Gastroesophageal sphincter (tissue), 3 donors: ENCODE data around the gene CBFB.

Experiments used
- POLR2AphosphoS5 ChIP-seq: sonication (generic); formaldehyde crosslinking; IDR thresholded peaks from one replicate; pipeline ENCODE4 v1.6.1; 2017; ENCODE audit warnings: antibody characterized with exemption
- TF ChIP-seq, protein P1 (sequence below), 4 experiments: fragments of 200-600 bp in 2 of 4; fragments of 450-650 bp in 2 of 4; sonication (generic) in 1 of 4; IDR thresholded peaks; one replicate each; pipeline ENCODE4 v1.5.1; 2017 to 2019; ENCODE audit warnings: antibody characterized with exemption in 4 of 4, mild to moderate bottlenecking in 2 of 4, moderate library complexity in 2 of 4

DNA sequence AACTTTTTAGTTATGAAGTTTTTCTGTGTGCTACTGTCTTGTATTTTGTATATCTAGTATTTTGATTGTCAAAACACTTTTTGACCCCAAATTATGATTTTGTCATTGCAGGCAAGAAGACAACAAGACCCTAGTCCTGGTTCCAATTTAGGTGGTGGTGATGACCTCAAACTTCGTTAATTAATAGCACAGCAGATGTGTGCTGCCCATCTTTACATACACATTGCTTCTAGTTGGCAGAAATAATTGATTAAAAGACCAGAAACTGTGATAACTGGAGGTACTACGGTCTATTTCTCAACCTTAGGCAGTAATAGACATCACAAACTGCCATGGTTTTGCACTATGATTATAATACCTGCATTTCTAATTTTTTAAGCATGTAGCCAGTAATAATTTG is 69.7 kb downstream of the CBFB start:
- TF ChIP-seq, protein P1, sequence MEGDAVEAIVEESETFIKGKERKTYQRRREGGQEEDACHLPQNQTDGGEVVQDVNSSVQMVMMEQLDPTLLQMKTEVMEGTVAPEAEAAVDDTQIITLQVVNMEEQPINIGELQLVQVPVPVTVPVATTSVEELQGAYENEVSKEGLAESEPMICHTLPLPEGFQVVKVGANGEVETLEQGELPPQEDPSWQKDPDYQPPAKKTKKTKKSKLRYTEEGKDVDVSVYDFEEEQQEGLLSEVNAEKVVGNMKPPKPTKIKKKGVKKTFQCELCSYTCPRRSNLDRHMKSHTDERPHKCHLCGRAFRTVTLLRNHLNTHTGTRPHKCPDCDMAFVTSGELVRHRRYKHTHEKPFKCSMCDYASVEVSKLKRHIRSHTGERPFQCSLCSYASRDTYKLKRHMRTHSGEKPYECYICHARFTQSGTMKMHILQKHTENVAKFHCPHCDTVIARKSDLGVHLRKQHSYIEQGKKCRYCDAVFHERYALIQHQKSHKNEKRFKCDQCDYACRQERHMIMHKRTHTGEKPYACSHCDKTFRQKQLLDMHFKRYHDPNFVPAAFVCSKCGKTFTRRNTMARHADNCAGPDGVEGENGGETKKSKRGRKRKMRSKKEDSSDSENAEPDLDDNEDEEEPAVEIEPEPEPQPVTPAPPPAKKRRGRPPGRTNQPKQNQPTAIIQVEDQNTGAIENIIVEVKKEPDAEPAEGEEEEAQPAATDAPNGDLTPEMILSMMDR (IDR thresholded peaks at IDR 0.05), result no peak
- no peak for TF ChIP-seq POLR2AphosphoS5
